Prostate gland (tissue), 2 donors: ENCODE results near the gene BCAS3. TPM values are rescaled to one million over a fixed set of nuclear protein-coding genes. Genes with fewer than 3 reads are reported as not detected.

ENCODE experiments used
- DNase-seq: peaks from one replicate; pipeline ENCODE4 v3.0.0-alpha.2; 2019; ENCODE audit warnings: low spot score
- H3K27ac ChIP-seq, 2 donors: fragments of 200-600 bp; sonication (generic); 2 replicates each; pipeline ENCODE4 v1.5.1; 2017 to 2019
- H3K27me3 ChIP-seq: fragments of 200-600 bp; sonication (generic); replicated peaks from 2 replicates; pipeline ENCODE4 v1.5.1; 2019; ENCODE audit not compliant: insufficient read depth
- H3K36me3 ChIP-seq, 2 donors: fragments of 200-600 bp; sonication (generic); 1 replicate in 1 of 2; 2 replicates in 1 of 2; pipeline versions ENCODE4 v1.5.1 to v1.8.1; 2017 to 2019
- H3K4me1 ChIP-seq: fragments of 200-600 bp; sonication (generic); replicated peaks from 2 replicates; pipeline ENCODE4 v1.5.1; 2019
- H3K4me3 ChIP-seq, 2 donors: fragments of 200-600 bp; sonication (generic); 2 replicates each; pipeline ENCODE4 v1.5.1; 2017 to 2019
- H3K9me3 ChIP-seq: fragments of 200-600 bp; sonication (generic); 2 replicates; pipeline ENCODE4 v1.5.1; 2017
- POLR2A ChIP-seq: fragments of 450-650 bp; IDR thresholded peaks from one replicate; pipeline ENCODE4 v1.6.1; 2016; ENCODE audit warnings: antibody characterized with exemption, mild to moderate bottlenecking
- POLR2AphosphoS5 ChIP-seq: sonication (generic); formaldehyde crosslinking; IDR thresholded peaks from one replicate; pipeline ENCODE4 v1.6.1; 2017; ENCODE audit warnings: antibody characterized with exemption
- whole genome bisulfite sequencing: methylation state at CpG from one replicate; pipeline ENCODE4 v1.1.5; 2018; 5-methylcytosine and 5-hydroxymethylcytosine counted together
- intact Hi-C: fragments of 100-400 bp; cut with DNase I; formaldehyde crosslinking; loops from one replicate; pipeline ENCODE4 v1.14.2; 2022
- total RNA-seq, 2 donors: library from RNA; depleted of rRNA; stranded (reverse); fragments of >200 nt; gene quantifications; one replicate each; pipeline ENCODE4 v1.1.0, GENCODE V29; 2016
- TF ChIP-seq, protein P1 (sequence below), 4 experiments: fragments of 200-600 bp in 2 of 4; fragments of 450-650 bp in 2 of 4; sonication (generic) in 2 of 4; IDR thresholded peaks; 1 replicate in 3 of 4; 2 replicates in 1 of 4; pipeline ENCODE4 v1.5.1; 2016 to 2019; ENCODE audit warnings: antibody characterized with exemption in 4 of 4, mild to moderate bottlenecking in 2 of 4, moderate library complexity in 2 of 4

The BCAS3 gene
- total RNA-seq, 2 donors from 2014 or later, result 57.8 to 93.9 TPM

GRCh38 chr17:61087024-61087423 is 409.4 kb downstream of the BCAS3 start:
- WGBS, result 85% methylated on average over 4 of the region's 4 CpGs
- intact Hi-C loops, result no loop called here

DNA sequence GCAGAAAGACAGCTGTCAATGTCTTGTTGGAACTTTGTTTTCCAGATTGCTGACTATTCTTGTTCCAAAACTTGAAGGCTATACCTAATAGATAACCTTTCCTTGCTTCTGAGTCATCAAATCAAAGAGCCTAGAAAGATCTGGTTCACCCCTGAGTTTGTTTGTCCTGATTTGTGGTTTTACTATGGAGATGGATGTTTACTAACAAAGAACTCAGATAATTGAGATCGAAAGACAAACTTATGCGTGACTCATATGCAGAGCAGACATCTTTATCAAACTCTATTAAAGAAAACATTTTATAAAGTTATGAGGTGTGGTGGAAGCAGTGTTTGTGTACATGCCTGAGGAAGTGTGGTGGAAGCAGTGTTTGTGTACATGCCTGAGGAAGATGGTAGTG is 410.9 kb downstream of the BCAS3 start:
- Histone ChIP-seq H3K4me1 (no peaks in the 10 kb centered on the region), H3K4me3 (no peak overlapping the region), H3K27me3 (no peaks in the 10 kb centered on the region), H3K9me3 (no peaks in the 10 kb centered on the region), H3K36me3 (no peaks in the 10 kb centered on the region), H3K27ac (no peak overlapping the region)
- DNase-seq, result no peak
- intact Hi-C loops, result no loop called here
- TF ChIP-seq POLR2A, result no peak
- TF ChIP-seq POLR2AphosphoS5, result no peak
- TF ChIP-seq, protein P1, sequence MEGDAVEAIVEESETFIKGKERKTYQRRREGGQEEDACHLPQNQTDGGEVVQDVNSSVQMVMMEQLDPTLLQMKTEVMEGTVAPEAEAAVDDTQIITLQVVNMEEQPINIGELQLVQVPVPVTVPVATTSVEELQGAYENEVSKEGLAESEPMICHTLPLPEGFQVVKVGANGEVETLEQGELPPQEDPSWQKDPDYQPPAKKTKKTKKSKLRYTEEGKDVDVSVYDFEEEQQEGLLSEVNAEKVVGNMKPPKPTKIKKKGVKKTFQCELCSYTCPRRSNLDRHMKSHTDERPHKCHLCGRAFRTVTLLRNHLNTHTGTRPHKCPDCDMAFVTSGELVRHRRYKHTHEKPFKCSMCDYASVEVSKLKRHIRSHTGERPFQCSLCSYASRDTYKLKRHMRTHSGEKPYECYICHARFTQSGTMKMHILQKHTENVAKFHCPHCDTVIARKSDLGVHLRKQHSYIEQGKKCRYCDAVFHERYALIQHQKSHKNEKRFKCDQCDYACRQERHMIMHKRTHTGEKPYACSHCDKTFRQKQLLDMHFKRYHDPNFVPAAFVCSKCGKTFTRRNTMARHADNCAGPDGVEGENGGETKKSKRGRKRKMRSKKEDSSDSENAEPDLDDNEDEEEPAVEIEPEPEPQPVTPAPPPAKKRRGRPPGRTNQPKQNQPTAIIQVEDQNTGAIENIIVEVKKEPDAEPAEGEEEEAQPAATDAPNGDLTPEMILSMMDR (IDR thresholded peaks at IDR 0.05), result no peak
- 87% methylated on average over 2 of the region's 2 CpGs for WGBS

More at GRCh38 chr17:61087024-61087423, 409.4 kb downstream of the BCAS3 start:
- no peaks in the 10 kb centered on the region for H3K27me3 ChIP-seq
- H3K4me3 ChIP-seq, result no peak overlapping the region
- no peak for DNase-seq
- H3K9me3 ChIP-seq, result no peaks in the 10 kb centered on the region
- TF ChIP-seq POLR2A (no peak), POLR2AphosphoS5 (no peak)
- TF ChIP-seq, protein P1 (IDR thresholded peaks at IDR 0.05), result no peak
- H3K36me3 ChIP-seq, result no peaks in the 10 kb centered on the region
- no peak overlapping the region for H3K27ac ChIP-seq
- no peaks in the 10 kb centered on the region for H3K4me1 ChIP-seq

- Histone ChIP-seq H3K9me3 (no peaks in the 10 kb centered on the region), H3K36me3 (no peaks in the 10 kb centered on the region), H3K4me1 (no peaks in the 10 kb centered on the region), H3K4me3 (no peak overlapping the region), H3K27me3 (no peaks in the 10 kb centered on the region), H3K27ac (no peak overlapping the region)
- no peak for DNase-seq
- TF ChIP-seq POLR2AphosphoS5 (no peak), POLR2A (no peak)
- TF ChIP-seq, protein P1 (IDR thresholded peaks at IDR 0.05), result no peak
- 88% methylated on average over 1 of the region's 1 CpG for WGBS
- intact Hi-C loops, result no loop called here
Observed at GRCh38 chr17:61091096-61091495, 413.4 kb downstream of the BCAS3 start.

DNA sequence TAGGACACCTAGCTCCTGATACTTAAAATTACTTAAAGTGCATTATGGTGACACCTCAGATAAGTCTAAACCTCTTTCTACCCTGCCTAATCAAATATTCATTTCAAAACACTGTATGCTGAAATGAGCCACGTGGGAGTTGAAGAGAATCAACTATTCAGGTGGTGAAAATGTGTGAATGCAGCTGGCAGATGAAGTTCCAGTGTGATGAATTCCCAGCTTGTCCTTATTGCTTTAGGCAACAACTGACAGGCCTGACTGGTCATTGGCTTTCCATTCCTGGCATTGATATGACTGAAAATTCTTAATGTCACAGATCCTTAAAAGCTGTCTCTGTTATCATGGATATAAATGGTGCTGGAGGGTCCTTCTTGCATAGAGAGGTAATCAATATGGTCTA is 420.1 kb downstream of the BCAS3 start:
- 85% methylated on average over 1 of the region's 1 CpG for WGBS
- H3K9me3 ChIP-seq, result no peaks in the 10 kb centered on the region
- no peaks in the 10 kb centered on the region for H3K36me3 ChIP-seq

DNA sequence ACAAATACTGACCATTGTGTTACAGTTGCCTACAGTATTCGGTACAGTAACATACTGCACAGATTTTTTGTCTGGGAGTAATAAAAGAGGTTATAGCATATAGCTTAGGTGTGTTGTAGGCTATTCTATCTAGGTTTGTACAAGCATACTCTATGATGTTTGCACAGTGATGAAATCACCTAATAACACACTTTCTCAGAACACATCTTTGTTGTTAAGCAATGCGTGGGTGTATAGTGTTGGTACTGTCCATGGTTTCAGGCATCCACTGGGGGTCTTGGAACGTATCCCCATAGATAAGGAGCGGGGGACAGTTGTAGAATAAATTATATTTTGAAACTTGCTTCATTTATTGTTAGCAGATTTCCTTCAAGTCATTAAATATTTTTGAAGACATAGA is 428.7 kb downstream of the BCAS3 start:
- 88% methylated on average over 4 of the region's 4 CpGs for WGBS
- intact Hi-C loops, result no loop called here
- Histone ChIP-seq H3K4me3 (no peak overlapping the region), H3K36me3 (no peaks in the 10 kb centered on the region), H3K27me3 (no peaks in the 10 kb centered on the region), H3K27ac (no peak overlapping the region), H3K9me3 (no peaks in the 10 kb centered on the region), H3K4me1 (no peaks in the 10 kb centered on the region)
- TF ChIP-seq, protein P1 (IDR thresholded peaks at IDR 0.05), result no peak
- no peak for TF ChIP-seq POLR2AphosphoS5
- TF ChIP-seq POLR2A, result no peak
- no peak for DNase-seq

More for the DNA sequence above, 420.1 kb downstream of the BCAS3 start:
- no peaks in the 10 kb centered on the region for H3K4me1 ChIP-seq
- H3K4me3 ChIP-seq, result no peak overlapping the region
- intact Hi-C loops, result no loop called here
- TF ChIP-seq POLR2A, result no peak
- TF ChIP-seq, protein P1 (IDR thresholded peaks at IDR 0.05), result no peak
- TF ChIP-seq POLR2AphosphoS5, result no peak
- no peak overlapping the region for H3K27ac ChIP-seq
- no peaks in the 10 kb centered on the region for H3K27me3 ChIP-seq
- no peak for DNase-seq
